H9 (cell line): ENCODE measurements around the gene VILL. TPM values are rescaled to one million over a fixed set of nuclear protein-coding genes. Genes with fewer than 3 reads are reported as not detected.

ENCODE experiments used
- DNase-seq: peaks from one replicate; pipeline ENCODE4 v3.0.0-alpha.2; 2017
- H2AFZ ChIP-seq: one replicate; pipeline ENCODE4 v1.6.1; 2013; ENCODE audit warnings: mild to moderate bottlenecking, low read length, control low read depth, moderate library complexity
- H2AK5ac ChIP-seq: 2 replicates; pipeline ENCODE4 v1.6.1; 2013; ENCODE audit warnings: low read length, control low read depth, mixed read lengths; ENCODE audit not compliant: insufficient read length
- H2BK120ac ChIP-seq: one replicate; pipeline ENCODE4 v1.6.1; 2013; ENCODE audit warnings: low read depth, mild to moderate bottlenecking, low read length, control low read depth, inconsistent platforms; ENCODE audit not compliant: poor library complexity, severe bottlenecking
- H2BK12ac ChIP-seq: 2 replicates; pipeline ENCODE4 v1.6.1; 2013; ENCODE audit warnings: low read length, control low read depth, mixed read lengths, low read depth; ENCODE audit not compliant: insufficient read length
- H2BK15ac ChIP-seq: 2 replicates; pipeline ENCODE4 v1.6.1; 2013; ENCODE audit warnings: low read depth, low read length, control low read depth
- H2BK20ac ChIP-seq: one replicate; pipeline ENCODE4 v1.6.1; 2013; ENCODE audit warnings: low read depth, mild to moderate bottlenecking, low read length, control low read depth, inconsistent platforms; ENCODE audit not compliant: poor library complexity, severe bottlenecking
- H2BK5ac ChIP-seq: 2 replicates; pipeline ENCODE4 v1.6.1; 2013; ENCODE audit warnings: low read length, control low read depth, mixed read lengths; ENCODE audit not compliant: insufficient read length
- H3K14ac ChIP-seq: 2 replicates; pipeline ENCODE4 v1.6.1; 2013; ENCODE audit warnings: low read length, control low read depth; ENCODE audit not compliant: insufficient read depth
- H3K18ac ChIP-seq: 2 replicates; pipeline ENCODE4 v1.6.1; 2013; ENCODE audit warnings: low read depth, mild to moderate bottlenecking, mixed read lengths, low read length, control low read depth; ENCODE audit not compliant: insufficient read length
- H3K23ac ChIP-seq: 2 replicates; pipeline ENCODE4 v1.6.1; 2013; ENCODE audit warnings: low read length, control low read depth, mixed read lengths, low read depth; ENCODE audit not compliant: insufficient read length
- H3K23me2 ChIP-seq: 2 replicates; pipeline ENCODE4 v1.6.1; 2013; ENCODE audit warnings: low read depth, mild to moderate bottlenecking, mixed read lengths, low read length, control low read depth; ENCODE audit not compliant: insufficient read length, poor library complexity, severe bottlenecking
- H3K27ac ChIP-seq: 2 replicates; pipeline ENCODE4 v1.5.1; 2013; ENCODE audit warnings: low read length, control low read depth, mixed read lengths, low read depth; ENCODE audit not compliant: insufficient read length
- H3K27me3 ChIP-seq: 2 replicates; pipeline ENCODE4 v1.6.1; 2013; ENCODE audit warnings: low read length, control low read depth, inconsistent platforms; ENCODE audit not compliant: insufficient read depth
- H3K4ac ChIP-seq: 2 replicates; pipeline ENCODE4 v1.6.1; 2013; ENCODE audit warnings: low read depth, mild to moderate bottlenecking, control low read depth, inconsistent platforms, low read length, moderate library complexity
- H3K4me1 ChIP-seq: 2 replicates; pipeline ENCODE4 v1.6.1; 2013; ENCODE audit warnings: low read length, control low read depth, inconsistent platforms; ENCODE audit not compliant: insufficient read depth
- H3K4me2 ChIP-seq: 2 replicates; pipeline ENCODE4 v1.6.1; 2013; ENCODE audit warnings: low read length, control low read depth, mixed read lengths; ENCODE audit not compliant: insufficient read length, insufficient read depth
- H3K56ac ChIP-seq: 2 replicates; pipeline ENCODE4 v1.6.1; 2013; ENCODE audit warnings: low read depth, mild to moderate bottlenecking, mixed read lengths, low read length, control low read depth; ENCODE audit not compliant: insufficient read length
- H3K79me1 ChIP-seq: 2 replicates; pipeline ENCODE4 v1.6.1; 2013; ENCODE audit warnings: low read depth, mild to moderate bottlenecking, moderate library complexity, low read length, control low read depth, inconsistent platforms; ENCODE audit not compliant: insufficient read depth, poor library complexity, severe bottlenecking
- H3K79me2 ChIP-seq: 2 replicates; pipeline ENCODE4 v1.6.1; 2013; ENCODE audit warnings: low read length, control low read depth, inconsistent platforms; ENCODE audit not compliant: insufficient read depth
- H3K9ac ChIP-seq: 2 replicates; pipeline ENCODE4 v1.6.1; 2013; ENCODE audit warnings: low read length, control low read depth, mixed read lengths; ENCODE audit not compliant: insufficient read length; ENCODE audit errors: extremely low read depth
- H3K9me3 ChIP-seq: one replicate; pipeline ENCODE4 v1.6.1; 2013; ENCODE audit warnings: low read depth, low read length, inconsistent platforms; ENCODE audit not compliant: control insufficient read depth
- H3T11ph ChIP-seq: one replicate; pipeline ENCODE4 v1.6.1; 2013; ENCODE audit warnings: mild to moderate bottlenecking, low read length, control low read depth, inconsistent platforms
- H4K20me1 ChIP-seq: one replicate; pipeline ENCODE4 v1.6.1; 2013; ENCODE audit not compliant: control insufficient read depth, insufficient read length, insufficient read depth
- H4K5ac ChIP-seq: 2 replicates; pipeline ENCODE4 v1.6.1; 2013; ENCODE audit warnings: low read depth, mild to moderate bottlenecking, mixed read lengths, low read length, control low read depth; ENCODE audit not compliant: insufficient read length
- H4K8ac ChIP-seq: replicated peaks from 2 replicates; pipeline ENCODE4 v1.6.1; 2013; ENCODE audit warnings: low read length, control low read depth, mixed read lengths, low read depth; ENCODE audit not compliant: insufficient read length
- H4K91ac ChIP-seq: 2 replicates; pipeline ENCODE4 v1.6.1; 2013; ENCODE audit warnings: low read depth, mild to moderate bottlenecking, moderate library complexity, mixed read lengths, low read length, control low read depth; ENCODE audit not compliant: insufficient read length
- H3K27ac Mint-ChIP-seq, 3 experiments: 2 replicates in 2 of 3; 3 replicates in 1 of 3; pipeline ENCODE4 v1.8.0; 2020 to 2021; ENCODE audit warnings: mixed read lengths in 3 of 3, mild to moderate bottlenecking in 1 of 3, moderate library complexity in 1 of 3
- H3K27me3 Mint-ChIP-seq: 2 replicates; pipeline ENCODE4 v1.8.0; 2021; ENCODE audit warnings: low read depth, mild to moderate bottlenecking, moderate library complexity, mixed read lengths
- H3K36me3 Mint-ChIP-seq, 3 experiments: 2 replicates in 2 of 3; 3 replicates in 1 of 3; pipeline ENCODE4 v1.8.0; 2020 to 2021; ENCODE audit warnings: low read depth in 3 of 3, mixed read lengths in 3 of 3; ENCODE audit not compliant: insufficient read depth in 1 of 3
- H3K4me1 Mint-ChIP-seq, 2 experiments: 2 replicates each; pipeline ENCODE4 v1.8.0; 2020; ENCODE audit warnings: mixed read lengths in 2 of 2
- H3K4me3 Mint-ChIP-seq, 2 experiments: 2 replicates in 1 of 2; 3 replicates in 1 of 2; pipeline ENCODE4 v1.8.0; 2020 to 2021; ENCODE audit warnings: mild to moderate bottlenecking in 2 of 2, mixed read lengths in 2 of 2, moderate library complexity in 1 of 2
- H3K9me3 Mint-ChIP-seq, 2 experiments: 2 replicates in 1 of 2; 3 replicates in 1 of 2; pipeline ENCODE4 v1.8.0; 2020; ENCODE audit warnings: mild to moderate bottlenecking in 2 of 2, mixed read lengths in 2 of 2, moderate library complexity in 1 of 2
- CTCF ChIP-seq: fragments of 200-600 bp; sonication (generic); conservative IDR thresholded peaks from 3 replicates; pipeline ENCODE4 v1.8.0; 2021; ENCODE audit warnings: antibody characterized with exemption, mild to moderate bottlenecking
- WGBS: extraction: QIAGEN DNeasy Blood & Tissue Kit; methylation state at CpG from one replicate; pipeline ENCODE4 v1.1.7; 2013; ENCODE audit warnings: missing lambda C conversion rate, low lambda C conversion rate, mixed read lengths; ENCODE audit not compliant: insufficient read length; ENCODE audit errors: extremely low coverage; 5-methylcytosine and 5-hydroxymethylcytosine counted together
- total RNA-seq: library from RNA; stranded (reverse); gene quantifications from 2 replicates; pipeline ENCODE4 v1.2.1, GENCODE V29; 2021

The VILL gene
- total RNA-seq, 1 experiment from 2014 or later, result 3.2 TPM

GRCh38 chr3:38046821-38047220 is 56.2 kb downstream of the VILL start:
- no peaks in the 10 kb centered on the region for H4K20me1 ChIP-seq
- TF ChIP-seq CTCF, result no peak
- H3K14ac ChIP-seq, result no peak overlapping the region
- WGBS, result no CpG with 5 or more reads among the region's 2 CpGs
- H3K79me1 ChIP-seq, result no peaks in the 10 kb centered on the region
- no peak overlapping the region for H3K9ac ChIP-seq
- H4K8ac ChIP-seq, result no peak overlapping the region
- no peaks in the 10 kb centered on the region for H3K27me3 ChIP-seq
- no peak overlapping the region for H4K5ac ChIP-seq
- no peak overlapping the region for H2BK12ac ChIP-seq
- H3K4me1 ChIP-seq, result no peaks in the 10 kb centered on the region
- peaks cover under 1 to 4% (median 1%) of the 10 kb centered on the region in 3 experiments; a peak in 6 of 7 replicates for H3K36me3 Mint-ChIP-seq
- no peak overlapping the region for H2BK15ac ChIP-seq
- no peak overlapping the region for H3T11ph ChIP-seq
- peaks cover 6 to 11% of the 10 kb centered on the region in 2 experiments; a peak in 4 of 5 replicates for H3K9me3 Mint-ChIP-seq
- no peak overlapping the region for H2AFZ ChIP-seq
- H3K4ac ChIP-seq, result no peak overlapping the region
- no peak overlapping the region for H3K56ac ChIP-seq
- H2BK5ac ChIP-seq, result no peak overlapping the region
- H3K18ac ChIP-seq, result no peak overlapping the region
- H3K27me3 Mint-ChIP-seq, result peaks cover 21% of the 10 kb centered on the region
- H3K27ac Mint-ChIP-seq, result no peak overlapping the region
- H3K9me3 ChIP-seq, result no peaks in the 10 kb centered on the region
- H2BK20ac ChIP-seq, result no peak overlapping the region
- no peak overlapping the region for H2AK5ac ChIP-seq
- H3K4me3 Mint-ChIP-seq, result no peak overlapping the region
- H3K23ac ChIP-seq, result no peak overlapping the region
- no peak for DNase-seq
- H3K79me2 ChIP-seq, result no peaks in the 10 kb centered on the region
- H4K91ac ChIP-seq, result no peak overlapping the region
- no peaks in the 10 kb centered on the region for H3K4me1 Mint-ChIP-seq
- H2BK120ac ChIP-seq, result no peak overlapping the region
- no peak overlapping the region for H3K4me2 ChIP-seq
- no peak overlapping the region for H3K27ac ChIP-seq
- H3K23me2 ChIP-seq, result no peaks in the 10 kb centered on the region
